HG02642 (cell line): ENCODE results near the gene UIMC1.

Experiments used
- ATAC-seq: cut with Tn5 transposase; IDR thresholded peaks from one replicate; pipeline ENCODE4 v1.9.1; 2021; ENCODE audit warnings: mild to moderate bottlenecking; ENCODE audit not compliant: unreplicated experiment, poor library complexity

Gene UIMC1

GRCh38 chr5:176959051-176959450 is 47.5 kb downstream of the UIMC1 start:
- ATAC-seq = no peak

GRCh38 chr5:176956756-176957155 is 49.8 kb downstream of the UIMC1 start:
- no peak for ATAC-seq

- ATAC-seq = no peak
Measured at GRCh38 chr5:176955895-176956294, 50.7 kb downstream of the UIMC1 start.

- ATAC-seq = no peak
Measured at GRCh38 chr5:176954050-176954449, 52.5 kb downstream of the UIMC1 start.

- ATAC-seq = no peak
Measured at GRCh38 chr5:176952531-176953193, 53.9 kb downstream of the UIMC1 start.

GRCh38 chr5:176948458-176948857 is 58.1 kb downstream of the UIMC1 start:
- ATAC-seq = no peak

GRCh38 chr5:176947847-176948246 is 58.7 kb downstream of the UIMC1 start:
- no peak for ATAC-seq

GRCh38 chr5:176944268-176944667 is 62.3 kb downstream of the UIMC1 start:
- no peak for ATAC-seq

- ATAC-seq = no peak
Measured at GRCh38 chr5:176943816-176944215, 62.8 kb downstream of the UIMC1 start.

GRCh38 chr5:176941951-176942350 is 64.6 kb downstream of the UIMC1 start:
- ATAC-seq = no peak

GRCh38 chr5:176938472-176938871 is 68.1 kb downstream of the UIMC1 start:
- no peak for ATAC-seq

GRCh38 chr5:176935017-176935416 is 71.6 kb downstream of the UIMC1 start:
- ATAC-seq = no peak

GRCh38 chr5:176934309-176934930 is 72.2 kb downstream of the UIMC1 start:
- ATAC-seq = no peak

- ATAC-seq = no peak
Measured at GRCh38 chr5:176929654-176930053, 76.9 kb downstream of the UIMC1 start.

GRCh38 chr5:176927562-176927961 is 79.0 kb downstream of the UIMC1 start:
- ATAC-seq = no peak

GRCh38 chr5:176922817-176923216 is 83.8 kb downstream of the UIMC1 start:
- no peak for ATAC-seq

- no peak for ATAC-seq
Measured at GRCh38 chr5:176921714-176922113, 84.9 kb downstream of the UIMC1 start.

- ATAC-seq = no peak
Measured at GRCh38 chr5:176918613-176919012, 88.0 kb downstream of the UIMC1 start.

- no peak for ATAC-seq
Measured at GRCh38 chr5:176916337-176916736, 90.2 kb downstream of the UIMC1 start.

- no peak for ATAC-seq
Measured at GRCh38 chr5:176915906-176916305, 90.7 kb downstream of the UIMC1 start.

- ATAC-seq = no peak
Measured at GRCh38 chr5:176912115-176912514, 94.5 kb downstream of the UIMC1 start.

GRCh38 chr5:176908675-176909368 is 97.8 kb downstream of the UIMC1 start:
- ATAC-seq = no peak
